Activated CD8-positive, alpha-beta memory T cell treated with anti-CD3 and anti-CD28 coated beads, Interleukin-2, amount 50 U/mL, for 24 hours (primary cell): ENCODE results near the gene BST2.

Experiments
- DNase-seq: peaks from one replicate; pipeline ENCODE4 v3.0.0-alpha.2; 2020; ENCODE audit errors: extremely low read depth

The BST2 gene

GRCh38 chr19:17405250-17406045, at the start of gene BST2:
Gene BST2 (minus strand): TSS chr19:17405630. CDS start chr19:17405575, 55 bp downstream.
- no peak for DNase-seq

GRCh38 chr19:17454576-17455071, 49.2 kb upstream of the BST2 start:
- DNase-seq, result no peak

- no peak for DNase-seq
Measured at GRCh38 chr19:17451820-17452219, 46.4 kb upstream of the BST2 start.

GRCh38 chr19:17450264-17451075, 45.0 kb upstream of the BST2 start:
- no peak for DNase-seq

GRCh38 chr19:17448131-17448967, 42.9 kb upstream of the BST2 start, which contains the start of gene TMEM221:
Gene TMEM221 (minus strand): TSS chr19:17448668. CDS start chr19:17448462, 206 bp downstream.
- DNase-seq, result no peak

- DNase-seq, result no peak
Measured at GRCh38 chr19:17447704-17448130, 42.3 kb upstream of the BST2 start.

- no peak for DNase-seq
Measured at GRCh38 chr19:17445526-17446165, 40.2 kb upstream of the BST2 start.

- no peak for DNase-seq
Measured at GRCh38 chr19:17441241-17442021, 36.0 kb upstream of the BST2 start.

- DNase-seq, result no peak
Measured at GRCh38 chr19:17436874-17437267, 31.4 kb upstream of the BST2 start.

- no peak for DNase-seq
Measured at GRCh38 chr19:17436094-17436873, 30.9 kb upstream of the BST2 start.

GRCh38 chr19:17435218-17435617, 29.8 kb upstream of the BST2 start:
- no peak for DNase-seq

GRCh38 chr19:17431417-17431816, 26.0 kb upstream of the BST2 start:
- no peak for DNase-seq

GRCh38 chr19:17429641-17430113, 24.2 kb upstream of the BST2 start:
- no peak for DNase-seq

GRCh38 chr19:17424743-17425365, 19.4 kb upstream of the BST2 start:
- no peak for DNase-seq

- no peak for DNase-seq
Measured at GRCh38 chr19:17423429-17424208, 18.2 kb upstream of the BST2 start.

GRCh38 chr19:17421942-17422341, 16.5 kb upstream of the BST2 start:
- DNase-seq, result no peak

GRCh38 chr19:17420475-17420924, 15.1 kb upstream of the BST2 start:
- no peak for DNase-seq
